GM19023 (cell line): Measurements from ENCODE around the gene C10orf71.

ENCODE experiments used
- ATAC-seq: cut with Tn5 transposase; IDR thresholded peaks from one replicate; pipeline ENCODE4 v1.9.1; 2021; ENCODE audit warnings: mild to moderate bottlenecking, moderate library complexity; ENCODE audit not compliant: unreplicated experiment

Gene C10orf71

DNA sequence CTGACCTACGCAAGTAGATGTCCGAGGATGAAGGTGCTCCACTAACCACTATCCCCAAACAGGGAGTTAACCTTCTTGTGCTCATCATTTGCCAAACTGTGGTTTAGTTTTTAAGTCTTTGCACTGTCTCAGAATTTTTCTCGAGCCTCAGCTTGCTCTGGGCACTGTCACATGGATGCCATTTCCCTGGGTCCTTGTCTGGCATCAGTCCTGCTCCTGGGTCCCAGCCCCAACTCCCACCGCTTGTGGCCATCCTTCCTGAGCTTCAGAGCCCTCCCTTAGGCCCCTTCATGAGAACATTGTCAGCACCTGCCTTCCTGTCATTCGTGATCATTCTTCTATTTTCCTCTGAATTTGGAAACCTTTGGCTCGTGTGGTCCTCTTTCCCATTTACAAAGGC is 33.8 kb downstream of the C10orf71 start:
- no peak for ATAC-seq

DNA sequence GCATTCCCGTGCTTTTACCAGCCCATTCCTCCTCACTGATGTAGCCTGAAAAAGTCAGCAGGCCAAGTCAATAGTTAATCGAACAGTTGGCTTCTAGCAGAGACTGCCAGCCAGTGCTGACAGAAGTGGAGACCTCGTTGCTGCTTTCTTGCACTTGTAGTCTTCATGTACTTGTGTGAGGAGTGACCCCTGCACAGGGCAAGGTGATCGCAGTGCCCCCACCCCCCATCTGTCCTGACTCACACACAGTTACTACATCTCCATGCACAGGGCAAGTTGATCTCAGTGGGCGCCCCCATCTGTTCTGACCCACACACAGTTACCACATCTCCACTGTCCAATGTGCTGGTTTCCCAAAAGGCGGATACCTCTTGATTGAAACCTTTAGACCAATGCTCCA is 34.2 kb downstream of the C10orf71 start:
- no peak for ATAC-seq

DNA sequence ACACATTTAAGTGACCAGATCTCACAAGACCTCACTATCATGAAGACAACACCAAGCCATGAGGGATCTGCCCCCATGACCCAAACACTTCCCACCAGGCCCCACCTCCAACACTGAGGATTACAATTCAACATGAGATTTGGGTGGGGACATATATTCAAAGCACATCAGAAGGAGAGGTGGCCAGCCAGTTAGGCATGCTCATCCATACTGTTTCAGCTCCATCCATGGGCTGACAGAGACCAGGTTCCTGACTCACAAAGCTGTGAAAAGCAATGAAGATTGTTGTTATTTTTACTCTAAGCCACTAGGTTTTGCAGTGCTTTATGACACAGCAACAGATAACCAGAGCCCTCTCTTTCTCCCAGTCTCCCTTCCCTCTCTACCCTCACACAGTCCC is 36.0 kb downstream of the C10orf71 start:
- no peak for ATAC-seq

DNA sequence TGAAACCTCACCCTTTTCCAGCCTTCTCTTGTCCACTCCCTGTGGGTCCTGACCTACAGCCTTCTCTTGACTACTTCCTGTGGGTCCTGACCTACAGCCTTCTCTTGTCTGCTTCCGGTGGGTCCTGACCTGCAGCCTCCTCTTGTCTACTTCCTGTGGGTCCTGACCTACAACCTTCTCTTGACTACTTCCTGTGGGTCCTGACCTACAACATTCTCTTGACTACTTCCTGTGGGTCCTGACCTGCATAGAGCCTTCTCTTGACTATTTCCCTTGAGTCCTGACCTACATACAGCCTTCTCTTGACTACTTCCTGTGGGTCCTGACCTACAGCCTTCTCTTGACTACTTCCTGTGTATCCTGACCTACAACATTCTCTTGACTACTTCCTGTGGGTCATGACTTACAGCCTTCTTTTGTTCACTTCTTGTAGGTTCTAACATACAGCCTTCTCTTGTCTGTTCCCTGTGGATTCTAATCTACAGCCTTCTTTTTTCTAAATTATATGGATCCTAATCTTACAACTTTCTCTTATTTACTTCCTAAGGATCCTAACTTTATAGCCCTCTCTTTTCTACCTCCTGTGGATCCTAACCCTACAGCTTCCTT is 36.5 kb downstream of the C10orf71 start:
- no peak for ATAC-seq

DNA sequence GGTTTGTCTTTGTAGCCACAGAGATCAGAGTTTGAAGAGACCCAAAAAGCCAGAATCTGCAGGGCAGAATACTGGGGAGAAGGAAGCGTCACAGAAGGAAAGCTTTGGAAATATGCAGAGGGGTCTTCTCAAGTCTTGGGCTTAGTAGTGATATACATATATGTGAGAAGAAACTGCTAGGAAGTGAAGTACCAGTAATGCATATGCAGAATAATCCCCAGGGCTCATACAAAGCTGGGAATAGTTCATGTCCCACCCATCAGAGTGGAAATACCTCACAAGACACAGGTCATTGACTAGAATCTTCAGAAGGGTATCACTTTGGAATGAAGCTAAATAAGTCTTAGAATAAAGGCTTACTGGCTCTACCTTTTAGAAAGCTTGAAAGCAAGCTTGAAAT is 39.6 kb downstream of the C10orf71 start:
- no peak for ATAC-seq

DNA sequence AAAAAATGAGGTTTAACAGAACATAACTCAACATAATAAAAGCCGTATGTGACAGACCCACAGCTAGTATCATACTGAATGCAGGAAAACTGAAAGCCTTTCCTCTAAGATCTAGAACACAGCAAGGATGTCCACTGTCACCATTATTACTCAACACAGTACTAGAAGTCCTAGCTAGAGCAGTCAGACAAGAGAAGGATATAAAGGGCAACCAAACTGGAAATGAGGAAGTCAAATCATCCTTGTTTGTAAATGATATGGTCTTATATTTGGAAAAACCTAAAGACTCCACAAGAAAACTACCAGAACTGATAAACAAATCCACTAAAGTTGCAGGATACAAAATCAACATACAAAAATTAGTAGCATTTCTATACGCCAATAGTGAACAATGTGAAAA is 45.9 kb downstream of the C10orf71 start:
- no peak for ATAC-seq

DNA sequence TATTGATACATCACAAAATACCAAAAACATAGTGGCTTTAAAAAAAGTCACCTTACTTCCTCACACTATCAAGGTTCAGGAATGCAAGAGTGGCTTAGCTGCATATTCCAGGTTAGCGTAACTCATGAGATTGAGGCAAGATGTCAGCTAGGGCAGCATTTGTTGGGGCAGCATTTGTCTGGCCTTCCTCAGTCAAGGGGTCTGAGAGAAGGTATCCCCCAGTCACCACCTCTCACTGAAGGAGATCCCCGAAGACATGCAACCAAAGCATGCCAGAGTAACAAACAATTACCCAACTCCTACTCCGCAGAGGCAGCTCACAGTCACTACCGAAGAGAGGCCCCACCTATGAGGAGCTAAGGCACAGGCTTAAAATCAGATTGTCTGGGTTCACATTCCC is 48.4 kb downstream of the C10orf71 start:
- ATAC-seq: no peak

DNA sequence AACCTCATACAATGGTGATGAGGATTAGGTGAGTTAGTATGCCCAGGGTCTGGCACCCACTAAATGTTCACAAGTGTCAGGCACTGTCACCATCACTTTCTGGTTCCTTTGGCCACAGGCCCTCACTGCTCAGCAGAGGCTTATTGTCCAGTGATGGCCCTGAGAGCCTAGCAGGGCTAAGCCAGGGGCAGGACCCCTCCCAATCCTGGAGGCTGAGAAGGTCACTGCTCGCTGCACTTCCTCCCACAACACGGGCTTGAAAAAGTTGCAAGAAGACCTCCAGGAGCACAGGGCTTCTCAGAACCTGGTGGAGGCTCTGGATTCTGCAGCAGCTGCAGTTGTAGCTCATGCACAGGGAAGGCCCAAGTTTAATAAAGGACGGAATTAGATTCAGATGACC is 48.9 kb downstream of the C10orf71 start:
- ATAC-seq: no peak

DNA sequence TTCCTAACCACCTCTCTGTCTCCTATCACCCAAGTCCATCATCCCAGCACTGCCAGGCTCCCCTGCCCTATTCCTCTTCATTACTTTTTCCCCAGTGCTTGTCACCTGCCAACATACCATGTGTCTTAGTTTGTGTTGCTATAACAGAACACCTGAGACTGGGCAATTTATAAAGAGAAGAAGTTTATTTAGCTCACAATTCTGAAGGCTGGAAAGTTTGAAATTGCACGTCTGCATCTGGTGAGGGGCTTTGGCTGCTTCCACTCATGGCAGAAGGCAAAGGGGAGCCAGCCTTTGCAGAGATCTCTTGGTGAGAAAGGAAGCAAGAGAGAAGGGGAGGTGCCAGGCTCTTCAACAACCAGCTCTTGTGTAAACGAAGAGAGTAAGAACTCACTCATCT is 49.6 kb downstream of the C10orf71 start:
- ATAC-seq: no peak

DNA sequence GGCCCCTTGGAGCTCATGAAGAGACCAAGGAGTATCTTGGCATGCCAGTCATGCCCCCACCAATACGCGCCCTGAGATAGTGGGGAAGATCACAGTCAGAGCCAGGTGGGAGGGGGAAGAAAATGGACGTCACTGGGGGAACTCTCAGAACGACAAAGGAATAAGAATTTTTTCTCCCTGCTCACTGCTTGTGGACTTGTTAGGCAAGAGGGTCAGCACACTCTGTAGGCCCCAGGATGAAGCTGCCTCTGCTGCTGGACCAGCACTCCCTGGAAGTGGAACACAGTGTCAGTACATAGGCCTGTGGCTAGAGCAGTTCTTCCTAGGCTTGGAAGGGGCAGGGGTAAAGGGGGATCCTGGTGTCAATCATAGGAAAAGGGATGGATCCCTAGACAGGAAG is 50.4 kb downstream of the C10orf71 start:
- ATAC-seq: no peak

DNA sequence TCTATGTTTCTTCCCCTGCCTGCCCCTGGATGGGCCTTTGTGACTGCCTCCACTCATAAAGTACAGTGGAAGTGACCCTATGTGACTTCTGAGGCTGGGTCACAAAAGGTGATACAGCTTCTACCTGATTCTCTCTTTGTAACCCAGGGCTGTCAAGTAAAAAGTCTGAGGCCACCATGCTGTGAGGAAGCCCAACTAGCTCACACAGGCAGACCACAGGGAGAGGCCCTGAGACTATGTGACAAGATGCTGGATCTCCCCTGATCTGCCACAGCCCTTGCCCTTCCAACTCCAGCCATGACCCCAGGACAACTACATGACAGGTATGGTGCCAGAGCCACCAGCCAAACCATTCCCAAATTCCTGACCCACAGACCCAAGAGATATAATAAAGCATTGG is 51.2 kb downstream of the C10orf71 start:
- no peak for ATAC-seq

DNA sequence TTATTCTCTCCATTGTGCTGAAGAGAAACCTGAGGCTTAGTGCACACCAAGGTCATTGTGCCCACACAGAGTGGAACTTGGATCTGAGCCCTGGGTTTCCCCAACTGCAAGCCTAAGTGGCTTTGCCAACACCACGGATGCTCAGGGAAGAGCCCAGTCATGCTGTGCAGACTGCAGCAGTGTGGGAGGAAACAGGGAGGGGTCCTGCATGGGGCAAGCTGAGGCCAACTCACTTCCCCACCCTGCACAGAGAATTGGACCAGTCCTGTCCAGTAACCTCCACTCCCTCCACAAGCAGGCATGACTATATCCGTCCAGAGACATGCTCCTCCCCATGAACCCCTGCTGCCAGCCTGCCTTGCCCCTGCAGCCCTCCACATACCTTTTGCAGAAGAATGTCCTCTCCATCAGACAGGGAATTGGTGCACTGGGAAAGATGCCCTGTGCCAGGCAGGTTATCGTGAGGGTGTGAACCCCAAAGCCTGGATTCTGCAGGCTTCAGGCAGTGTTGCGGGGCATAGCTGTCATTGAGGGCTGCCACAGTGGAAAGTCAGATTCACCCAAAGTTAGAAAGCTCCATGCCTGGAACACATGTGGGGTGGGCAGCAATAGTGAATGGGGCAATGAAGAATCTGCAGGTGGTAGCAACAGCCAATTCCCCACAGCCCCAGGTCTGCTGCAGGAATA is 52.0 kb downstream of the C10orf71 start:
- ATAC-seq: no peak

DNA sequence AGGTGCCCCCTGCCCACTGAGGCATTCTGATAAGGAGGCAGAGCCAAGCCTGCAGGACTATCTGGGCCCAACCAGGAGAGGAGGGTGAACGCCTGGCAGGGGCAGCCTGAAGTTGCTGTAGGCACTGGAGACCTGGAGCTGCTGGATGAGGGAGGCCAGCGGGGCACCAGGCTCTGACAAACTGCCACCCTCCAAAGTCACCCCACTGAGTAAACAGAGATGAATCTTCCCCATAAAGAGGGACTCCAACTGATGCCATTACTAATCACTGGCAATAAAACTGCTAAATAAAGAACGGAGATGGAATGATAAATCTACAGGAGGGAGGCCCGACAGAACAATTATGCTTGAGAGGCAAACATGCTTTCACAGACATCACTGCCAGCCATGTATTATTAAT is 52.7 kb downstream of the C10orf71 start:
- no peak for ATAC-seq

DNA sequence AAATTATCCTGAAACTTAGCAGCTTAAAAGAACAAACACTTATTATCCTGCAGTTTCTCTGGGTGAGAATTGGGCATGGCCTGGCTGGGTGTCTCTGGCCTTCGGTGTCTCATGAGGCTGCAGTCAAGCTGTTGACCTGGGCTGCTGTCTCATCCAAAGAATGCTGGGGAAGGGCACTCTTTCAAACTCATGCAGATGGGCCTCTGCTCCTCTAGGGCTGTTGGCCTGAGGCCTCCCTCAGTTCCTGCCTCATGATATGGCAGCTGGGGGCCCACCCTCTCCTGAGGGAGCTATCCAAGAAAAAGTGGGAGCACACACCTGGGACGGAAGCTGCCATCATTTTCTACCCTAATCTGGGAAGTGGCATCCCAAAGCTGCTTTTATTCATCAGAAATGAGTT is 53.4 kb downstream of the C10orf71 start:
- no peak for ATAC-seq

DNA sequence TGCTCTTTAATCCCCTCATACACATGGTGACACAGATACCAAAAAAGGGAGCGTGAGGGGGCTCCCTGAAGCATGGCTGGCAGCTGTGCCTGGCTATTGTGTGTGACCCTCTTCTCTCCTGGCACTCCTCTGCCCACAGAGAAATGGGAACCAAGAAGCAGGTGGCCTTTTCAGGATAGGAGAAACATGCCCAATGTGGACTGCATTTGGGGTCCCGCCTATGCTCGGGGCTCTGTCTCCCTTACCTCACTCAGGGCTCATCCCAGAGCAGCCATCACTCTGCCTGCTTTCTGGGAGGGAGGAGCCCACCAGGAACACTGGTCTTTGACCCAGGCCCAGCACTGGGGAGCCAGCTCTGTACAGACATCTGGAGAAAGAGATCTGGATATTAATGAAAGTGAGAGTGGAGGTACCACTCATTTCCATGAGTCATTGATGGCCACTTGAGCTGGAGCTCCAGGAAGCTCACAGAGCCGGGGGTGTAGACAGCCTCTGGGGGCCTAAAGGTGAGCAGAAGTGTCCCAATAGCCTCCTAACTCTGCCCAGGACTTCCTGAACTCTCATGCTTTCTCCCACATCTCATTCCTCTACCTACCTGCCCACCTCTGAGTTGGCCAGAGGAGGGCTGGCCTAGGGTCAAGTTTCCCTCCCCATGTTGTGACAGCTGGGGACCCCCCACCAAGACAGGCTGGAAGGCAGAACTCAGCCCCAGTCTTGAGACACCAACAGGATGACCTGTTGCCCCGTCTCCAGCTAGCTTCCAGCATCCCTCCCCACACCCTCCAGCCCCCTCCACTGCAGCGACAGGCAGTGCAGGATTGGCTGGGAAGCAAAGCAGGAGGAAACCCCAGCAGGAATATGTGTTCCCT is 54.3 kb downstream of the C10orf71 start:
- no peak for ATAC-seq

DNA sequence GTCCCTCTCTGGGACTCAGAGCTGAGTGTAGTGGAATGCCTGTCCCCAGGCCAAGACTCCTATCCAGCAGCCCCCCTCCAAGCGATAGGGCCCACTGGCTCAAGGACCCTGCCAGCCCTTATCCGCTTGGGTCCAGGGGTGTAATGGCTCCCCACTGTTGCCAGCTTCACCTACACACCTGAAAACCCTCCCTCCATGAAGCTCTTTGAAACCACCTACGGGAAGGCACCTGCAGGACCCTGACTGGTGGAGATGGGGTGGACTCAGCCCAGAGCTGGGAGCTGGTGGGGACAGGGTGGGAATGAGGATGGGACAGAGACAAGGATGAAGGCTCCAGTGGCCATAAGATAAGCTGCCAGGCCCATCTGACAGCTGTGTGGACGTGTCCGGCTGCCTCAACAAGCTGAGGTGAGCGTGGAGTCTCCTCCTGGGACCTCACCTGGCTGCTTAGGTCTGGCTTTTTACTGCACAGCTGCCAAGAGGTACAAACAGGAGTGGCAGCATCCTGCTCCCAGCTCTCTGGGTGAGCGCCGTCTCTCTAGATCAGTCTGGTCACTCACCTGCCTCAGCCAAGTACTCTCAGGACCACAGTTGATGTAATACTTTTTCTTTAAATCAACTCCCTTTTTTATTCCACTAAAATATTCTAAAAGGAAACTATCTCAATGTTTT is 55.1 kb downstream of the C10orf71 start:
- ATAC-seq: no peak

DNA sequence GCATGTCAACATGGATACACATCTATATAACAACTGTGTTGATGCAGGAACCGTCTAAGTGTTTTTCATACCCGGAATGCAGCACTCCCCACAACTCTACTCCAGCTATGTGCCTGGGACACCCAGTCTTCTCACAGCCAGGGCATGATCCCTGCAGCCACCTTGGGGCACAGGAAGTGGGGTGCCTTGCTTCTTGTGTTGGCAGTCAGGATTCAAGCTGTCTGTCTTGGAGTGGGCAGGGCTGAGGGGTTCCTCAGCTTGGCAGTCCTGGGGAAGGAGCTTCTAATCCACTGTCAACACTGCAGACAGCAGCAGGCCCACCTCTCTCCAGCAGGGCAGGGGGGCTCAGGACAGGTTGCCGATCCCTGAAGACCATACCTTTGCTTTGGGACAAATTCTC is 55.6 kb downstream of the C10orf71 start:
- ATAC-seq: no peak

DNA sequence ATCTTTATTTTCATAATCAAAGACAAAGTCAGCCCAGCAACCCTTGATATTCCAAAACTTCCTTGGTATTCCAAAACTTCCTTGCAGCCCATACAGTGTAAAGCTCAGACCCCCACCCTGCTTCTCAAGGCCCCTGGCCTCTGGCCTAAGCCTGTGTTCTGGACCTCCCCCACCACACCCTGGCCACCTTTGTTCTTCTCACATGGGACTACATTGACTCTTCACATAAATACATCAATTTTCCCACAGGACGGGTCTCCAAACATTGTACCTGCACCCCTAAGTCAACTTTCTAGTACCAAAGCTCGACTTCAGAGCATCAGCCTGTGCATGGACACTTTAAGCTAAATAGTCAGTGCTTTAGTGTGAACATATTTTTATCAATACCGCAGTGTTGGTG is 56.3 kb downstream of the C10orf71 start:
- ATAC-seq: no peak

DNA sequence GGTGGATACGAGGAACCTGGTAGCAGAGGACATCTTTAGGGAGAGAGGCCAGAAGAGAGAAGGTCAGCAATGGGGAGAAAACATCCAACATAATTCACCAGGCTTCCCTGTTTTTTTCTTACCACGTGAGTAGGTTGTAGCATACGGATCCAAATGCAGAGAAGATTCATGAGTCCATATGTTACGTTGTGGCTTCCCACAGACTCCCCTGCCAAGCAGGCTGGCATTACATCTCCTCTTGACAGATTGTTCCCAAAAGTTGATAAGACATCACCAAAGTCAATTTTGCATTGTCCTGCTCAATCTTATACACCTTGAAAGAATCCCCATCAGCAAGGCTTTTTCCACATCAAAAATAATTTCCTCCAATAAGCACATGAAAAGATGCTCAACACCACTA is 57.2 kb downstream of the C10orf71 start:
- no peak for ATAC-seq

DNA sequence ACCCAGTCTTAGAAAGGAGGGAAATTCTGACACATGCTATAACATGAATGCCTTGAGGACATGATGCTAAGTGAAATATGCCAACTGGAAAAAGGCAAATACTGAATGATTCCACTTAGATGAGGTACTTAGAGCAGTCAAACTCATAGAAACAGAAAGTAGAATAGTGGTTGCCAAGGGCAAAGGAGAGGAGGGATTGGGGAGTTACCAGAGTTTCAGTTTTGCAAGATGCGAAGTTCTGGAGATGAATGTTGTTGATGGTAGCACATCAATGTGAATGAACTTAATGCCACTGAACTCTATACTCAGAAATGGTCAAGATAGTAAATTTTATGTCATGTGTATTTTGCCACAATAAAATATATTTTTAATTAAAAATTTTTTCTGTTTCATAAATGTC is 58.0 kb downstream of the C10orf71 start:
- ATAC-seq: no peak

DNA sequence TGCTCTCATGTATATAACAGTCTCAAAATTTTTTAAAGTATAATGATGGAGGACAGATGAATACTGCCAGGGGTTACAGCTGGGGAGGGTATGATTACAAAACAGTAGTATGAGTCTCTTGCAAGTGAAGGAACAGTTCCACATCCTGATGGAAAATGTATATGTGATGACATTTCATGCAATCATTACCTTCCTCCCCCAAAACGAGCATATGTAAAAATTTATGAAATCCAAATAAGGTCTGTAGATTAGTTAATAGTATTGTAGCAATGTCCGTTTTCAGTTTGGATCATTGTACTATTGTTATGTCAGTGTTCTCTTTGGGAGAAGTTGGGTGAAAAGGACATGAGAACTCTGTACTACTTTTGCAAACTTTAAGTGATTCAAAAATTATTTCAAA is 58.9 kb downstream of the C10orf71 start:
- ATAC-seq: no peak
